Measurements from ENCODE around the gene TBCB. TPM values are rescaled to one million over a fixed set of nuclear protein-coding genes. Genes with fewer than 3 reads are reported as not detected.

Gene TBCB
- total RNA-seq, 2 experiments from 2014 or later, result 111 to 117 TPM

DNA sequence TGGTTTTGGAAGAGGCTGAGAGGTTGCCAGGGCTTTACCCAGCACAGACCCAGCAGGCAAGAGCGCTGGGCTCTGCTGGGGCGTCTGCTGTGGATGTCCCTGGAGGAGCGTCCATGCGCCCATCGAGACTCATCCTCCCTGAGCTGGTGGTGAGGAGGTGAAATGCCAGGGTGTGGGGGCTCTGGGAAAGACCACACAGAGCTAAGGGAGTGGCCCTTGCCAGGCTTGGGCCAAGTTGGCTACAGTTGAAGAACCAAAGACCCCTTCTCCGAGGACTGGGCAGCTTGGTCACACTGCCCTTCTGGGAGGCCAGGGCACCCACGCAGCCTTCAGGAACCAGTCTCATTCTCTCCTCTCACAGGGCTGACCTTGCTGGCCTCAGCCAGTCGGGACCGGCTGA is 28.9 kb upstream of the TBCB start:
- no peak for DNase-seq
- no peaks in the 10 kb centered on the region for H3K4me1 Mint-ChIP-seq
- ChIA-PET POLR2A (no interaction called here), CTCF (interaction anchor here (0.7 kb wide), 1 partner anchor 11 kb away, joined by 3 read pairs; no protein-coding TSS in a partner anchor)
- no peak overlapping the region for H3K4me3 Mint-ChIP-seq
- no peak for ATAC-seq
- intact Hi-C loops (cut with DNase I, micrococcal nuclease), result no loop called here
- no peaks in the 10 kb centered on the region for H3K9me3 Mint-ChIP-seq (ENCODE audit: low read depth)
- no peaks in the 10 kb centered on the region for H3K27me3 Mint-ChIP-seq
- H3K36me3 Mint-ChIP-seq (ENCODE audit: low read depth), result peaks cover 46% of the 10 kb centered on the region
- H3K27ac Mint-ChIP-seq, result no peak overlapping the region

DNA sequence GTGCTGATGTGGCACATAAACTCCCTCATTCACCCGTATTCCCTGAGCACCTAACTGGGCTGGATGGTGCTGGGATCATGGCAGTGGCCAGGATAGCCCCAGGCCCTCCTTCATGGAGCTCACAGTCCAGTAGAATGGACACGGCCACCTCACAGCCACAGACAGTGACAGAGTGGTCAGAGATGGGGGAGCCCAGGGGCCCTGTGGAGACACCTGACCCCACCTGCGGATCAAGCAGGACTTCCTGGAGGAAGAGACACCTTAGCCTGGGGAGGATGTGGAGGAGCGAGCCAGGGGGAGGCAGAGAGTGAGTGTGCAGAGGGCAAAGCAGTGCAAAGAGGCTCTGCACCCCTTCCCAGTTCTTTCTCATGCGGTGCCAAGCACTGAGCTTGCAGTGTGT is 25.4 kb upstream of the TBCB start:
- CTCF ChIA-PET, result no interaction called here
- intact Hi-C loops (cut with DNase I, micrococcal nuclease), result no loop called here
- peaks cover 35% of the 10 kb centered on the region for H3K36me3 Mint-ChIP-seq (ENCODE audit: low read depth)
- peaks cover 19% of the 10 kb centered on the region for H3K4me1 Mint-ChIP-seq
- POLR2A ChIA-PET, result no interaction called here
- no peaks in the 10 kb centered on the region for H3K9me3 Mint-ChIP-seq (ENCODE audit: low read depth)
- DNase-seq, result no peak
- H3K27me3 Mint-ChIP-seq, result no peaks in the 10 kb centered on the region
- H3K4me3 Mint-ChIP-seq, result no peak overlapping the region
- no peak overlapping the region for H3K27ac Mint-ChIP-seq
- ATAC-seq, result no peak

DNA sequence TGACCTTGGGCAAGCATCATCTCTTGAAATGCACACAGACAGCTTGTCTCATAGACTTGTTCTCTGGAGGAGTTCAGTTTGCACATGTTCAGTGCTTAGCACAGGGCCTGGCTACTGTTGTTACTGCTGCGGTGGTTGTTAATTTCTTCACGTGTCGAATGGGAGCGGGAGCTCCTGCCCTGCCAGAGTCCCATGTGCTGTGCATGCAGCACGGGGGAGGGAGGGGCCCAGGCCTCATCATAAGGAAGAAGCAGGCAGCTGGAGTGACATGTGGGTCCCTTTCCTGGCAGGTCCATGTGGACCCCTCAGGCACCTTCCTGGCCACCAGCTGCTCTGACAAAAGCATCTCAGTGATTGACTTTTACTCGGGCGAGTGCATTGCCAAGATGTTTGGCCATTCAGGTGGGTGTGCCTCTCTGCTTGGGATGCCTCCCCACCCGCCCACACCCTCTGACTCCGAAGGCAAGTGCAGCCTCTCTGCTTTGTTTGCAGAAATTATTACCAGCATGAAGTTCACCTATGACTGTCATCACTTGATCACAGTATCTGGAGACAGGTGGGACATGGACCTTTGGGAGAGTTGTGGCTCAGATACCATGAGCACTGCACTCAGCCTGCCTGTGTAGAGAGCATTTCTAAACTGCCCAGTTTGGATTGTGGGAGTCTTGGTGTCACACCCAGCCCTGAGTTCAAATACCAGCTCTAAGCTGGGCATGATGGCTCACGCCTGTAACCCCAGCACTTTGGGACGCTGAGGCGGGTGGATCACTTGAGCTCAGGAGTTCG is 24.2 kb upstream of the TBCB start:
- no peak overlapping the region for H3K4me3 Mint-ChIP-seq
- DNase-seq (no peak), ATAC-seq (no peak)
- ChIA-PET POLR2A (no interaction called here), CTCF (no interaction called here)
- H3K27me3 Mint-ChIP-seq, result no peaks in the 10 kb centered on the region
- no peaks in the 10 kb centered on the region for H3K9me3 Mint-ChIP-seq (ENCODE audit: low read depth)
- intact Hi-C loops (cut with DNase I, micrococcal nuclease), result no loop called here
- no peak overlapping the region for H3K27ac Mint-ChIP-seq
- H3K36me3 Mint-ChIP-seq (ENCODE audit: low read depth), result peaks cover 32% of the 10 kb centered on the region
- peaks cover 19% of the 10 kb centered on the region for H3K4me1 Mint-ChIP-seq

DNA sequence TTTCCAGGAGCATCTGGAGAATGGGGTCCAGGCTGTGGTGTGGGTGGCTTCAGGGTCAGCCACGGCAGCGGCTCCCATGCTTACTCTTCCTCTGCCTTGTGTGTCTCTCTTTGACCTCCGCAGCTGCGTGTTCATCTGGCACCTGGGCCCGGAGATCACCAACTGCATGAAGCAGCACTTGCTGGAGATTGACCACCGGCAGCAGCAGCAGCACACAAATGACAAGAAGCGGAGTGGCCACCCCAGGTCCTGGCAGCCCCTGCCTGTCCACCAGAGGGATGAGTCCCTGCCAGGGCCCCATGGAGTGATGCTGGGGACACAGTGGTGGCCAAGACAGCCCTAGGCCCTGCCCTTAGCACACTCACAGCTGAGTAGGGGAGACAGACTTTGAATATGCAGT is 22.7 kb upstream of the TBCB start:
- ChIA-PET CTCF (no interaction called here), POLR2A (no interaction called here)
- H3K4me3 Mint-ChIP-seq, result no peak overlapping the region
- no peaks in the 10 kb centered on the region for H3K9me3 Mint-ChIP-seq (ENCODE audit: low read depth)
- no peaks in the 10 kb centered on the region for H3K27me3 Mint-ChIP-seq
- H3K4me1 Mint-ChIP-seq, result peaks cover 19% of the 10 kb centered on the region
- ATAC-seq (peak; percentile 9), DNase-seq (no peak)
- peak overlapping the region; percentile 51 for H3K27ac Mint-ChIP-seq
- H3K36me3 Mint-ChIP-seq (ENCODE audit: low read depth), result peaks cover 36% of the 10 kb centered on the region
- intact Hi-C loops (cut with DNase I, micrococcal nuclease), result no loop called here

DNA sequence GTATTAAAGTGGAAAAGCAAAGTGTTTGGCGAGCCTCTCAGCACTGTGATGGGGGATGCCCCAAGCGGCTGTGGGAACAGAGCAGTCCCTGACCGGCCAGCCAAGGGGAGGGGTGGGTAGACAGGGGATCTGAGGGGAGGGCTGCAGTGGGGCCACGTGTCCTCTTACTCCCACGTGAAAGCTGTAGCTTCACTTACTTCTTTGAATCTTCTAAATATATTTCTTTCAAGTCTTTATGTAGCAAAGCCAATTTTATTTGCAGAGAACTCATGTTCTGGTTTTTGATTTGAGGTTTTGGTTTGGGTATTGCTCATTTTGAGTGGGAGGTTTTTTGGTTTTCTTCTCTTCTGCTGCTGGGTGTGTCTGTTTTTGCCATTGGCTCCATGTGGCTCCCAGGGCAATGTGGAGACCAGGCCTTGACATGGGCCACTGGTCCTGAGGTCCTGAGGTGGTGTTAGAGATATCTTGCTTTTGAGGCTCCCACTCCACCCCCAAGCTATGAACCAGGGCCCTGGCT is 22.1 kb upstream of the TBCB start:
- H3K4me3 Mint-ChIP-seq, result no peak overlapping the region
- ATAC-seq (peak; percentile 87), DNase-seq (peak; percentile 59)
- peaks cover 36% of the 10 kb centered on the region for H3K36me3 Mint-ChIP-seq (ENCODE audit: low read depth)
- H3K4me1 Mint-ChIP-seq, result peaks cover 19% of the 10 kb centered on the region
- ChIA-PET POLR2A (no interaction called here), CTCF (no interaction called here)
- no peaks in the 10 kb centered on the region for H3K9me3 Mint-ChIP-seq (ENCODE audit: low read depth)
- no peaks in the 10 kb centered on the region for H3K27me3 Mint-ChIP-seq
- intact Hi-C loops (cut with DNase I, micrococcal nuclease), result loop anchor here in 1 of 2 experiments (1.0 kb wide), 1 partner anchor 39 kb away; the partner anchor contains the start of genes THAP8 and WDR62
- H3K27ac Mint-ChIP-seq, result peak overlapping the region; percentile 47

DNA sequence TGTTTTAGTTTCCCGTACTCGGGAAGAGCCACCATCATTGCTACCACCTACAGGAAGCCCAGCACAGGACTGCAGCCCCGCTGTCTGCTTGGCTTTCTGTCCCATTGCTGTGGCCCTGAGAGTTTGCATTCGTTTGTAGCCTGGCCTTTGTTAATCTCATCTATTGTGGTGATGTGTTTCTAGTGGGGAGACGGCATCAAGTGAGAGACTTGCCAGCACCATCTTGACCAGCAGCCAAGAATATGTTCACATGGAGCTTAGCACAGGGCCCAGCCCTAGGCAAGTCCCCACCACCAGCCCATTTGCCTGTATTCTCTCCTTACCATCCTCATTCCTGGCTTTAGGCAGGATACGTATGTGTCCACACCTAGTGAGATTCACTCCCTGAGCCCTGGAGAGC is 21.6 kb upstream of the TBCB start:
- CTCF ChIA-PET, result interaction anchor here (0.7 to 1.3 kb wide), 2 partner anchors 10 to 215 kb away, joined by 3 read pairs; no protein-coding TSS in a partner anchor
- Mint-ChIP-seq H3K36me3 (ENCODE audit: low read depth) (peaks cover 37% of the 10 kb centered on the region), H3K4me3 (no peak overlapping the region), H3K4me1 (peaks cover 19% of the 10 kb centered on the region), H3K27ac (peak overlapping the region; percentile 47), H3K9me3 (ENCODE audit: low read depth) (no peaks in the 10 kb centered on the region), H3K27me3 (no peaks in the 10 kb centered on the region)
- POLR2A ChIA-PET, result no interaction called here
- intact Hi-C loops (cut with DNase I, micrococcal nuclease), result loop anchor here in 1 of 2 experiments (1.0 kb wide), 1 partner anchor 39 kb away; the partner anchor contains the start of genes THAP8 and WDR62
- ATAC-seq (peak; percentile 31), DNase-seq (no peak)

DNA sequence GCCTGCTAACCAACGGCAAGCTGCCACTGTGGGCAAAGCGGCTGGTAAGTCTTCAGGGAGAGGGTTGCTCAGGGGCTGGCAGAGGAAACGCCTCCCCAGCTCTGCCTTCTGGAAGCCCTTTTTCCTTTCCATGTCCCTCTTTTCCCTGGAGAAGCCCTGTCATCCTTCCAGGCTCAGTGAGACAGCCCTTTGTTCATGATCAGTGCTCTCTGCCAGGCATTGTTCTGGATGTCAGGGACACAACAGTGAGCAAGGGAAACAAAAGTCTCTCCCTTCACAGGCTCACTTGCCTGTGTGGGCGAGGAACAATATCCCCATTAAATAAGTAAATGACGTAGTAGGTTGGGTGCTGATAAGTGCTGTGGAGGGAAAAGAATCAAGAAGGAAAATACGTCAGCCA is 18.2 kb upstream of the TBCB start:
- ChIA-PET POLR2A (no interaction called here), CTCF (interaction anchor here (1.6 kb wide), 1 partner anchor 11 kb away, joined by 3 read pairs; no protein-coding TSS in a partner anchor)
- no peak for ATAC-seq
- DNase-seq, result no peak
- Mint-ChIP-seq H3K27ac (no peak overlapping the region), H3K36me3 (ENCODE audit: low read depth) (peaks cover 29% of the 10 kb centered on the region), H3K4me1 (peaks cover 19% of the 10 kb centered on the region), H3K27me3 (no peaks in the 10 kb centered on the region), H3K9me3 (ENCODE audit: low read depth) (no peaks in the 10 kb centered on the region), H3K4me3 (no peak overlapping the region)
- intact Hi-C loops (cut with DNase I, micrococcal nuclease), result no loop called here

DNA sequence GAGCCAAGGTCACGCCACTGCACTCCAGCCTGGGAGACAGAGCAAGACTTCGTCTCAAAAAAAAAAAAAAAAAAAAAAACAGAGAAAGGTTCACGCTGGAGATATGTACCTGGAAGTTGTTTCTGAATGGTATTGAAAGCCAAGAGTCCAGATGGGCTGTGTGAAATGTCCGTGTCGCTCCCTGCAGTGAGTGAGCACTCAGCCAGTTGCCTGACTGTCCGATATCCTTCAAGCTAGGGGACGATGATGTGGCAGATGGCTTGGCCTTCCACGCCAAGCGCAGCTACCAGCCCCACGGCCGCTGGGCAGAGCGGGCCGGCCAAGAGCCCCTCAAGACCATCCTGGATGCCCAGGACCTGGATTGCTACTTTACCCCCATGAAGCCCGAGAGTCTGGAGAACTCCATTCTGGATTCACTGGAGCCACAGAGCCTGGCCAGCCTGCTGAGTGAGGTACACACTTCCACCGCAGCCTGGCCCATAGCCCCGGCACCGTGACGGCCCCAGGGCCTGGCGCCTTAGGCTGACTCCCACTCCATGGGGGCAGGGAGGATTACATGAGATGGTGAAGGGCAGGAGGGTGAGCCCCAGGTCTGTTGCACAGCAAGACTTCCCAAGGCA is 16.0 kb upstream of the TBCB start:
- intact Hi-C loops (cut with DNase I, micrococcal nuclease), result no loop called here
- CTCF ChIA-PET, result no interaction called here

DNA sequence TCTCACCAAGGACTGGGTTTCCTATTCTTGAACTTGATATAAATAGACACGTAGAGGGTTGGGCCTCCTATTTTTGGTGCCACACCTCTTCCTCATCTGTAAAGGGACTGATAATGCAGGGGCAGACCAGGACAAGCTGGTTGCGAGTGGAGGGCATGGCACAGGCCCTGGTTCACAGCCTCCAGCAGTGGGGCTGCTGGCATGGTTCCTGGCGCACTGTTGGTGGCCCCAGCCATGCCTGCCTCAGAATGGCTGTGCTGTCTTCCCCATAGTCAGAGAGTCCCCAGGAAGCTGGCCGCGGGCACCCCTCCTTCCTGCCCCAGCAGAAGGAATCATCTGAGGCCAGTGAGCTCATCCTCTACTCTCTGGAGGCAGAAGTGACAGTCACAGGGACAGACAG is 14.8 kb upstream of the TBCB start:
- Mint-ChIP-seq H3K4me1 (no peaks in the 10 kb centered on the region), H3K4me3 (no peak overlapping the region), H3K27ac (no peak overlapping the region), H3K27me3 (no peaks in the 10 kb centered on the region), H3K9me3 (ENCODE audit: low read depth) (no peaks in the 10 kb centered on the region), H3K36me3 (ENCODE audit: low read depth) (peaks cover 16% of the 10 kb centered on the region)
- ChIA-PET POLR2A (interaction anchor here (1.3 kb wide), 1 partner anchor 14 kb away, joined by 6 read pairs; the partner anchor contains the start of genes POLR2I and TBCB), CTCF (no interaction called here)
- DNase-seq (no peak), ATAC-seq (no peak)
- intact Hi-C loops (cut with DNase I, micrococcal nuclease), result no loop called here

More for the DNA sequence above, 16.0 kb upstream of the TBCB start:
- H3K36me3 Mint-ChIP-seq (ENCODE audit: low read depth), result peaks cover 22% of the 10 kb centered on the region
- DNase-seq, result no peak
- no peak overlapping the region for H3K27ac Mint-ChIP-seq
- no peak for ATAC-seq
- no peaks in the 10 kb centered on the region for H3K4me1 Mint-ChIP-seq
- H3K27me3 Mint-ChIP-seq, result no peaks in the 10 kb centered on the region
- H3K9me3 Mint-ChIP-seq (ENCODE audit: low read depth), result no peaks in the 10 kb centered on the region
- POLR2A ChIA-PET, result interaction anchor here (0.6 kb wide), 1 partner anchor 16 kb away, joined by 3 read pairs; the partner anchor contains the start of gene POLR2I
- no peak overlapping the region for H3K4me3 Mint-ChIP-seq

DNA sequence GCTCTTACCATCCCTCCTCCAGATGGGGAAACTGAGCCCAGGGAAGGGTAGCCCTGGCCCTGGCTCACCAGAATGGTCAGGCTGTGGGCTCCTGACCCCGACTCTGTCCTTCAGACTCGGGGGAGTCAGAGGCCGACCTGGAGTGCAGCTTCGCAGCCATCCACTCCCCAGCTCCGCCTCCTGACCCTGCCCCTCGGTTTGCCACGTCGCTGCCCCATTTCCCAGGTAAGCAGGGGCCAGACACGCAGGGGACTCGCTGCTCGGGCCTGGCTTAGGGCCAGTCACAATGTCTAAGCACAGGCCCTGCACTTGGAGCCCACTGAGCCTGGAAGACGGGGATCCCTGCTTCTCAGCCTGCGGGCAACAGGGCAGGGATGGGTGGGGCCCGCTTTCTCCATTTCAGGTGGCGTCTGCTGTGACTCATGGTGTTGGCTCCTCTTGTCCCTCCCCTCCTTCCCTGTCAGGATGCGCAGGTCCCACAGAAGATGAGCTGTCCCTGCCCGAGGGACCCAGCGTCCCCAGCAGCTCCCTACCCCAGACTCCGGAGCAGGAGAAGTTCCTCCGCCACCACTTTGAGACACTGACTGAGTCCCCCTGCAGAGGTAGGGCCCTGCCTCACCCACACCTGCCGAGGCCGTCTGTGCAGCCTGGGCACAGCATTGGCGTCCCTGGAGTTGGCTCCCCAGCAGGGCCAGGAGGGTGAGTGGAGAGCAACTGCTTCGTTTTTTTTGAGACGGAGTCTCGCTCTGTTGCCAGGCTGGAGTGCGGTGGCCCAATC is 13.5 kb upstream of the TBCB start:
- Mint-ChIP-seq H3K4me3 (no peak overlapping the region), H3K36me3 (ENCODE audit: low read depth) (peaks cover 18% of the 10 kb centered on the region), H3K9me3 (ENCODE audit: low read depth) (no peaks in the 10 kb centered on the region), H3K27ac (no peak overlapping the region), H3K4me1 (no peaks in the 10 kb centered on the region), H3K27me3 (no peaks in the 10 kb centered on the region)
- POLR2A ChIA-PET, result no interaction called here
- CTCF ChIA-PET, result interaction anchor here (0.6 kb wide), 1 partner anchor 736 kb away, joined by 3 read pairs; no protein-coding TSS in a partner anchor
- intact Hi-C loops (cut with DNase I, micrococcal nuclease), result no loop called here
- no peak for ATAC-seq
- DNase-seq, result no peak

DNA sequence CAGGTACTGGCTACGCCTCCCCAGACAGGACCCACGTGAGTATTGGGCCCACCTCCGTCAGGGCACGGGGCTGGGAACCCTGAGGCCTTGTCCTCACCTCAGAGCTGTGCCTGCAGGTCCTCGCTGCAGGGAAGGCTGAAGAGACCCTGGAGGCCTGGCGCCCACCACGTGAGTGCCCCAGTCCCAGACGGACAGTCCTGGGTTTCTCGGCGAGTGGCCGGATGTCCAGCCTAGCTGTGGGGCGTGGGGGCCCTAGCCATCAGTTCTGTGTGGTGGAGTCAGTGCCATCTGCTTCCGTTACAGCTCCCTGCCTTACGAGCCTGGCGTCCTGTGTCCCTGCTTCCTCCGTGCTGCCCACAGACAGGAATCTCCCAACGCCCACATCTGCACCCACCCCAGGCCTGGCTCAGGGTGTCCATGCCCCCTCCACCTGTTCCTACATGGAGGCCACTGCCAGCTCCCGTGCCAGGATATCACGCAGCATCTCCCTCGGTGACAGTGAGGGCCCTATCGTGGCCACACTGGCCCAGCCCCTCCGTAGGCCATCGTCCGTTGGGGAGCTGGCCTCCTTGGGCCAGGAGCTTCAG is 12.1 kb upstream of the TBCB start:
- CTCF ChIA-PET, result interaction anchor here (0.7 to 1.1 kb wide), 2 partner anchors 9 to 25 kb away, joined by 3 to 4 read pairs; no protein-coding TSS in a partner anchor

More for the DNA sequence above, 12.1 kb upstream of the TBCB start:
- peaks cover 13% of the 10 kb centered on the region for H3K36me3 Mint-ChIP-seq (ENCODE audit: low read depth)
- DNase-seq, result no peak
- H3K9me3 Mint-ChIP-seq (ENCODE audit: low read depth), result no peaks in the 10 kb centered on the region
- no peaks in the 10 kb centered on the region for H3K27me3 Mint-ChIP-seq
- ATAC-seq, result no peak
- intact Hi-C loops (cut with DNase I, micrococcal nuclease), result no loop called here
- POLR2A ChIA-PET, result no interaction called here
- H3K27ac Mint-ChIP-seq, result no peak overlapping the region
- no peaks in the 10 kb centered on the region for H3K4me1 Mint-ChIP-seq
- H3K4me3 Mint-ChIP-seq, result no peak overlapping the region

Measured in activated CD4-positive, alpha-beta T cell treated with anti-CD3 and anti-CD28 coated beads for 36 hours (primary cell).